ENCODE results near the gene ELP6. TPM values are rescaled to one million over a fixed set of nuclear protein-coding genes. Genes with fewer than 3 reads are reported as not detected.

ELP6 gene
- 17.1 and 18.9 TPM in 2 replicates for polyA plus RNA-seq (2013)

- Histone ChIP-seq H2BK120ac (ENCODE audit: insufficient read depth, low read length, poor library complexity) (peak within 1 kb of the TSS; percentile 84), H2BK12ac (ENCODE audit: low read length) (no peak within 1 kb of the TSS), H3K4me3 (ENCODE audit: low read depth, low read length) (peak within 1 kb of the TSS; percentile 89), H3K4me1 (ENCODE audit: control insufficient read depth in 1 of 2, insufficient read depth in 2 of 2, low read length in 2 of 2) (no peaks in the 10 kb centered on the region), H2BK5ac (ENCODE audit: low read depth, low read length, poor library complexity) (peak within 1 kb of the TSS; percentile 96), H4K8ac (ENCODE audit: low read depth, low read length) (peak within 1 kb of the TSS; percentile 98), H4K12ac (ENCODE audit: low read depth, low read length) (peak within 1 kb of the TSS; percentile 97), H3K14ac (ENCODE audit: low read length) (peak within 1 kb of the TSS; percentile 91), H4K91ac (ENCODE audit: low read depth, low read length) (peak within 1 kb of the TSS; percentile 85), H3K9me3 (ENCODE audit: insufficient read depth, low read depth, low read length) (no peaks in the 10 kb centered on the region), H3K18ac (ENCODE audit: low read length) (peak within 1 kb of the TSS; percentile 95), H3K9ac (ENCODE audit: low read length) (peak within 1 kb of the TSS; percentile 95), H2AK5ac (ENCODE audit: low read length) (no peak within 1 kb of the TSS), H3K4me2 (ENCODE audit: low read length) (peak within 1 kb of the TSS; percentile 70), H3K27ac (ENCODE audit: low read depth, low read length) (peak within 1 kb of the TSS; percentile 99), H3K79me2 (ENCODE audit: control insufficient read depth, insufficient read depth, low read length, poor library complexity) (peaks cover 5% of the 10 kb centered on the region), H2AFZ (ENCODE audit: insufficient read depth, low read length, poor library complexity) (peak within 1 kb of the TSS; percentile 89), H3K79me1 (ENCODE audit: low read length) (peaks cover 8% of the 10 kb centered on the region), H3K36me3 (ENCODE audit: control insufficient read depth in 1 of 2, insufficient read depth in 2 of 2, low read length in 2 of 2) (peaks cover 11 to 16% of the 10 kb centered on the region in 2 experiments), H3K23ac (ENCODE audit: low read length) (no peak within 1 kb of the TSS), H3K27me3 (ENCODE audit: insufficient read depth, low read length) (no peaks in the 10 kb centered on the region), H3K4ac (ENCODE audit: low read depth, low read length) (peak within 1 kb of the TSS; percentile 35)
- peak; percentile 95 to 99 for DNase-seq
- WGBS (ENCODE audit: extremely low coverage, insufficient coverage, insufficient read length): no CpG with 5 or more reads among the region's 71 CpGs
Measured at GRCh38 chr3:47513125-47513929, at the start of gene ELP6. TSS of gene ELP6 (minus strand) at chr3:47513712. CDS start at chr3:47513590, 122 bp downstream.

GRCh38 chr3:47556351-47556750 is 42.8 kb upstream of the ELP6 start:
- Histone ChIP-seq H3K27ac (ENCODE audit: low read depth, low read length) (no peak overlapping the region), H3K9me3 (ENCODE audit: insufficient read depth, low read depth, low read length) (no peaks in the 10 kb centered on the region), H3K36me3 (ENCODE audit: control insufficient read depth in 1 of 2, insufficient read depth in 2 of 2, low read length in 2 of 2) (no peaks in the 10 kb centered on the region), H3K9ac (ENCODE audit: low read length) (no peak overlapping the region), H3K18ac (ENCODE audit: low read length) (no peak overlapping the region), H4K8ac (ENCODE audit: low read depth, low read length) (no peak overlapping the region), H4K91ac (ENCODE audit: low read depth, low read length) (no peak overlapping the region), H2BK5ac (ENCODE audit: low read depth, low read length, poor library complexity) (no peak overlapping the region), H3K14ac (ENCODE audit: low read length) (no peak overlapping the region), H2AK5ac (ENCODE audit: low read length) (no peak overlapping the region), H2BK12ac (ENCODE audit: low read length) (no peak overlapping the region), H3K4me2 (ENCODE audit: low read length) (no peak overlapping the region), H2AFZ (ENCODE audit: insufficient read depth, low read length, poor library complexity) (no peak overlapping the region), H4K12ac (ENCODE audit: low read depth, low read length) (no peak overlapping the region), H3K79me2 (ENCODE audit: control insufficient read depth, insufficient read depth, low read length, poor library complexity) (no peaks in the 10 kb centered on the region), H2BK120ac (ENCODE audit: insufficient read depth, low read length, poor library complexity) (no peak overlapping the region), H3K23ac (ENCODE audit: low read length) (no peak overlapping the region), H3K79me1 (ENCODE audit: low read length) (no peaks in the 10 kb centered on the region), H3K4me3 (ENCODE audit: low read depth, low read length) (no peak overlapping the region), H3K27me3 (ENCODE audit: insufficient read depth, low read length) (no peaks in the 10 kb centered on the region), H3K4ac (ENCODE audit: low read depth, low read length) (no peak overlapping the region), H3K4me1 (ENCODE audit: control insufficient read depth in 1 of 2, insufficient read depth in 2 of 2, low read length in 2 of 2) (no peaks in the 10 kb centered on the region)
- no CpG with 5 or more reads among the region's 2 CpGs for WGBS (ENCODE audit: extremely low coverage, insufficient coverage, insufficient read length)
- DNase-seq: peak in 1 of 2 donors; percentile 18

- no peak overlapping the region for H2BK12ac ChIP-seq (ENCODE audit: low read length)
- H3K79me2 ChIP-seq (ENCODE audit: control insufficient read depth, insufficient read depth, low read length, poor library complexity): no peaks in the 10 kb centered on the region
- H2BK120ac ChIP-seq (ENCODE audit: insufficient read depth, low read length, poor library complexity): no peak overlapping the region
- H3K4ac ChIP-seq (ENCODE audit: low read depth, low read length): no peak overlapping the region
- H3K18ac ChIP-seq (ENCODE audit: low read length): no peak overlapping the region
- no peaks in the 10 kb centered on the region for H3K9me3 ChIP-seq (ENCODE audit: insufficient read depth, low read depth, low read length)
- DNase-seq: no peak
- no peak overlapping the region for H4K8ac ChIP-seq (ENCODE audit: low read depth, low read length)
- no peak overlapping the region for H3K4me2 ChIP-seq (ENCODE audit: low read length)
- no peak overlapping the region for H2AK5ac ChIP-seq (ENCODE audit: low read length)
- H3K27me3 ChIP-seq (ENCODE audit: insufficient read depth, low read length): no peaks in the 10 kb centered on the region
- H3K9ac ChIP-seq (ENCODE audit: low read length): no peak overlapping the region
- no peak overlapping the region for H4K91ac ChIP-seq (ENCODE audit: low read depth, low read length)
- no peak overlapping the region for H3K27ac ChIP-seq (ENCODE audit: low read depth, low read length)
- no peak overlapping the region for H3K23ac ChIP-seq (ENCODE audit: low read length)
- H3K4me3 ChIP-seq (ENCODE audit: low read depth, low read length): no peak overlapping the region
- no peak overlapping the region for H4K12ac ChIP-seq (ENCODE audit: low read depth, low read length)
- H3K14ac ChIP-seq (ENCODE audit: low read length): no peak overlapping the region
- H2AFZ ChIP-seq (ENCODE audit: insufficient read depth, low read length, poor library complexity): no peak overlapping the region
- H3K4me1 ChIP-seq (ENCODE audit: control insufficient read depth in 1 of 2, insufficient read depth in 2 of 2, low read length in 2 of 2): no peaks in the 10 kb centered on the region
- no peak overlapping the region for H2BK5ac ChIP-seq (ENCODE audit: low read depth, low read length, poor library complexity)
- no CpG with 5 or more reads among the region's 6 CpGs for WGBS (ENCODE audit: extremely low coverage, insufficient coverage, insufficient read length)
- no peaks in the 10 kb centered on the region for H3K36me3 ChIP-seq (ENCODE audit: control insufficient read depth in 1 of 2, insufficient read depth in 2 of 2, low read length in 2 of 2)
- no peaks in the 10 kb centered on the region for H3K79me1 ChIP-seq (ENCODE audit: low read length)
Measured at GRCh38 chr3:47554335-47554734, 40.8 kb upstream of the ELP6 start.

GRCh38 chr3:47553407-47553806 is 39.9 kb upstream of the ELP6 start:
- H3K9me3 ChIP-seq (ENCODE audit: insufficient read depth, low read depth, low read length): no peaks in the 10 kb centered on the region
- H3K79me1 ChIP-seq (ENCODE audit: low read length): no peaks in the 10 kb centered on the region
- H4K8ac ChIP-seq (ENCODE audit: low read depth, low read length): no peak overlapping the region

More at GRCh38 chr3:47553407-47553806, 39.9 kb upstream of the ELP6 start:
- Histone ChIP-seq H3K79me2 (ENCODE audit: control insufficient read depth, insufficient read depth, low read length, poor library complexity) (no peaks in the 10 kb centered on the region), H3K18ac (ENCODE audit: low read length) (no peak overlapping the region), H2BK120ac (ENCODE audit: insufficient read depth, low read length, poor library complexity) (no peak overlapping the region), H3K9ac (ENCODE audit: low read length) (no peak overlapping the region), H3K4me2 (ENCODE audit: low read length) (no peak overlapping the region), H2BK12ac (ENCODE audit: low read length) (no peak overlapping the region), H3K4ac (ENCODE audit: low read depth, low read length) (no peak overlapping the region), H3K4me3 (ENCODE audit: low read depth, low read length) (no peak overlapping the region), H3K14ac (ENCODE audit: low read length) (no peak overlapping the region), H3K4me1 (ENCODE audit: control insufficient read depth in 1 of 2, insufficient read depth in 2 of 2, low read length in 2 of 2) (no peaks in the 10 kb centered on the region), H2AK5ac (ENCODE audit: low read length) (no peak overlapping the region), H2AFZ (ENCODE audit: insufficient read depth, low read length, poor library complexity) (no peak overlapping the region), H3K27ac (ENCODE audit: low read depth, low read length) (no peak overlapping the region), H3K23ac (ENCODE audit: low read length) (no peak overlapping the region), H4K91ac (ENCODE audit: low read depth, low read length) (no peak overlapping the region), H2BK5ac (ENCODE audit: low read depth, low read length, poor library complexity) (no peak overlapping the region), H4K12ac (ENCODE audit: low read depth, low read length) (no peak overlapping the region), H3K27me3 (ENCODE audit: insufficient read depth, low read length) (no peaks in the 10 kb centered on the region), H3K36me3 (ENCODE audit: control insufficient read depth in 1 of 2, insufficient read depth in 2 of 2, low read length in 2 of 2) (no peaks in the 10 kb centered on the region)
- no CpG with 5 or more reads among the region's 7 CpGs for WGBS (ENCODE audit: extremely low coverage, insufficient coverage, insufficient read length)
- no peak for DNase-seq
